ENCODE measurements around the gene BRSK1. TPM values are rescaled to one million over a fixed set of nuclear protein-coding genes. Genes with fewer than 3 reads are reported as not detected.

BRSK1 gene
- total and polyA plus RNA-seq, 2 of the 13 experiments (the other 11 are each of a cell fraction or from before 2014, with no cell fraction given): 0.18 to 1.2 TPM

GRCh38 chr19:55279770-55280643 is 3.8 kb upstream of the BRSK1 start, which contains the start of gene HSPBP1 (continued):
- peak; percentile 59 for TF ChIP-seq ETV5 (CRISPR knock-in tag; IDR thresholded peaks at IDR 0.05; ENCODE audit: borderline replicate concordance)
- TF ChIP-seq ZNF512 (CRISPR knock-in tag; IDR thresholded peaks at IDR 0.05): no peak
- TF ChIP-seq ARID2 (CRISPR knock-in tag; IDR thresholded peaks at IDR 0.05; ENCODE audit: borderline replicate concordance): no peak
- TF ChIP-seq FOXA3 (CRISPR knock-in tag; IDR thresholded peaks at IDR 0.05): no peak; the same call in 1 of the 2 replicates
- TF ChIP-seq ZFX (CRISPR knock-in tag; IDR thresholded peaks at IDR 0.05; ENCODE audit: low read depth): peak; percentile 37
- TF ChIP-seq ZNF333 (CRISPR knock-in tag; IDR thresholded peaks at IDR 0.05; ENCODE audit: borderline replicate concordance): no peak
- TF ChIP-seq RBM22 (optimal IDR thresholded peaks at IDR 0.05; ENCODE audit: low read length): peak; percentile 66
- peak; percentile 99 for TF ChIP-seq YY1 (IDR thresholded peaks at IDR 0.05; ENCODE audit: insufficient read depth, insufficient replicate concordance, low read depth, low read length)
- no peak; the same call in 1 of the 2 replicates for TF ChIP-seq ZNF589 (CRISPR knock-in tag; conservative IDR thresholded peaks at IDR 0.05)
- peak; percentile 49 for TF ChIP-seq ZFY (CRISPR knock-in tag; IDR thresholded peaks at IDR 0.05)
- TF ChIP-seq ZSCAN12 (CRISPR knock-in tag; IDR thresholded peaks at IDR 0.05): no peak
- TF ChIP-seq ZNF230 (CRISPR knock-in tag; IDR thresholded peaks at IDR 0.05): no peak
- TF ChIP-seq ZMYM4 (CRISPR knock-in tag; IDR thresholded peaks at IDR 0.05): 0 out of 2 replicates have a peak, but pooled peaks have one; percentile 12
- TF ChIP-seq PHF8 (CRISPR knock-in tag; IDR thresholded peaks at IDR 0.05): peak; percentile 69
- TF ChIP-seq TFAP4 (IDR thresholded peaks at IDR 0.05; ENCODE audit: borderline replicate concordance, low read depth): peak; percentile 81; the same call in 1 of the 2 replicates
- TF ChIP-seq ZUFSP (CRISPR knock-in tag; IDR thresholded peaks at IDR 0.05; ENCODE audit: borderline replicate concordance): no peak
- no peak for TF ChIP-seq HOXD1 (CRISPR knock-in tag; IDR thresholded peaks at IDR 0.05)
- TF ChIP-seq KMT2B (CRISPR knock-in tag; IDR thresholded peaks at IDR 0.05): 0 out of 2 replicates have a peak, but pooled peaks have one; percentile 55
- peak; percentile 56; the same call in 1 of the 2 replicates for TF ChIP-seq ZBTB21 (CRISPR knock-in tag; IDR thresholded peaks at IDR 0.05)
- no peak for TF ChIP-seq ZBTB33 (CRISPR knock-in tag; IDR thresholded peaks at IDR 0.05)
- TF ChIP-seq NFYB (CRISPR knock-in tag; IDR thresholded peaks at IDR 0.05): peak; percentile 33; the same call in 1 of the 2 replicates
- TF ChIP-seq ZNF207 (IDR thresholded peaks at IDR 0.05; ENCODE audit: borderline replicate concordance): no peak
- TF ChIP-seq MYC (CRISPR knock-in tag; IDR thresholded peaks at IDR 0.05; ENCODE audit: borderline replicate concordance): peak; percentile 82; the same call in 1 of the 2 replicates
- TF ChIP-seq SNAPC2 (CRISPR knock-in tag; IDR thresholded peaks at IDR 0.05): no peak
